Pancreas (tissue), 10 donors: ENCODE results near the gene CCL2. TPM values are rescaled to one million over a fixed set of nuclear protein-coding genes. Genes with fewer than 3 reads are reported as not detected.

Source experiments
- ATAC-seq, 4 donors: fragments of 200-7000 bp; cut with Tn5 transposase; one replicate each; pipeline versions ENCODE4 v1.8.0 to v1.9.1; 2020; ENCODE audit warnings: mild to moderate bottlenecking in 4 of 4, moderate library complexity in 4 of 4
- DNase-seq, 6 donors: peaks; one replicate each; pipeline ENCODE4 v3.0.0-alpha.2; 2020
- FAIRE-seq: peaks from 2 replicates; lab custom pipeline; 2012; peaks lifted over from hg19 to GRCh38; lab: Jason Lieb, UNC
- H3K27ac ChIP-seq, 4 donors: fragments of 200-600 bp; sonication (generic); 1 replicate in 3 of 4; 2 replicates in 1 of 4; pipeline versions ENCODE4 v1.5.0 to v1.8.0; 2020
- H3K27me3 ChIP-seq, 4 donors: fragments of 200-600 bp; one replicate each; pipeline ENCODE4 v1.8.0; 2021
- H3K36me3 ChIP-seq, 3 donors: fragments of 200-600 bp; sonication (generic) in 1 of 3; one replicate each; pipeline versions ENCODE4 v1.5.0 to v1.8.0; 2020 to 2021
- H3K4me1 ChIP-seq, 3 donors: fragments of 200-600 bp; one replicate each; pipeline ENCODE4 v1.8.0; 2021
- H3K4me3 ChIP-seq, 4 donors: fragments of 200-600 bp; sonication (generic) in 2 of 4; one replicate each; pipeline versions ENCODE4 v1.5.0 to v1.8.0; 2020 to 2021
- H3K9me3 ChIP-seq, 4 donors: fragments of 200-600 bp; one replicate each; pipeline ENCODE4 v1.8.0; 2021
- CTCF ChIP-seq, 4 donors: fragments of 200-600 bp; sonication (generic) in 3 of 4; IDR thresholded peaks; one replicate each; pipeline versions ENCODE4 v1.5.0 to v1.8.0; 2021; ENCODE audit warnings: antibody characterized with exemption in 4 of 4
- WGBS, 2 donors: extraction: QIAGEN DNeasy Blood & Tissue Kit; methylation state at CpG; one replicate each; pipeline ENCODE4 v1.1.7; 2013; 5-methylcytosine and 5-hydroxymethylcytosine counted together
- intact Hi-C, 3 donors: fragments of 100-400 bp; cut with DNase I; formaldehyde crosslinking; loops; one replicate each; pipeline versions ENCODE4 v1.11.1 to v1.14.2; 2022
- polyA plus RNA-seq, 2 donors: library from polyadenylated mRNA; stranded (reverse); fragments of 200-250 nt; gene quantifications; one replicate each; pipeline ENCODE4 v1.2.3, GENCODE V29; 2013
- total RNA-seq, 6 donors: library from RNA; stranded (reverse); fragmentation: NEBNext Ultra II Directional in 4 of 6; extraction: Animal tissue kit (Norgen Biotek cat#: 25700) in 4 of 6; gene quantifications; one replicate each; pipeline versions ENCODE4 v1.2.1 to v1.2.4, GENCODE V29; 2021 to 2023
- donor health status: healthy with polysubstance abuse.
- donor health status: DM: no; HTN: no; CAD: no; lungs with moderate emphysema.
- donor health status: DM: no; HTN: no; CAD: no.
- donor health status: control.
- donor health status: control.
- donor health status: Bipolar disorder and iron deficiency.
- donor health status: DM: yes; HTN: yes; CAD: no.
- donor health status: DM: no; HTN: no; CAD: no.
- donor health status: DM: no; HTN: no; CAD: no.
- donor health status: DM: yes; HTN: yes; CAD: no.

The CCL2 gene
- total and polyA plus RNA-seq, 8 donors, result 5.6 to 293 (median 75.5) TPM

- TF ChIP-seq CTCF (IDR thresholded peaks at IDR 0.05), result no peak
- no peaks in the 10 kb centered on the region for H3K9me3 ChIP-seq
- intact Hi-C loops, result no loop called here
- no peak overlapping the region for H3K4me3 ChIP-seq
- H3K4me1 ChIP-seq, result no peaks in the 10 kb centered on the region
- no peak for DNase-seq
- 92 to 95% methylated on average over 1 of the region's 1 CpG for WGBS, 2 donors
- H3K27me3 ChIP-seq, result no peaks in the 10 kb centered on the region
- FAIRE-seq, result no peak
- H3K27ac ChIP-seq, result no peak overlapping the region
- H3K36me3 ChIP-seq, result no peaks in the 10 kb centered on the region
- no peak for ATAC-seq
These were observed 36.3 kb upstream of the CCL2 start for GRCh38 chr17:34218748-34219147.

GRCh38 chr17:34219405-34219804 is 35.7 kb upstream of the CCL2 start:
- no peak for FAIRE-seq

GRCh38 chr17:34220045-34220751 is 34.9 kb upstream of the CCL2 start:
- ATAC-seq, result no peak

More at GRCh38 chr17:34219405-34219804, 35.7 kb upstream of the CCL2 start:
- H3K4me3 ChIP-seq, result no peak overlapping the region
- H3K36me3 ChIP-seq, result no peaks in the 10 kb centered on the region
- no peak for TF ChIP-seq CTCF (IDR thresholded peaks at IDR 0.05)
- no peak overlapping the region for H3K27ac ChIP-seq
- intact Hi-C loops, result no loop called here
- H3K4me1 ChIP-seq, result no peaks in the 10 kb centered on the region
- H3K9me3 ChIP-seq, result no peaks in the 10 kb centered on the region
- H3K27me3 ChIP-seq, result no peaks in the 10 kb centered on the region
- whole genome bisulfite sequencing, 2 donors, result 74 to 83% methylated on average over 2 of the region's 2 CpGs
- ATAC-seq (peak in 1 of 4 donors; percentile 31), DNase-seq (no peak)

GRCh38 chr17:34220752-34221395 is 34.2 kb upstream of the CCL2 start:
- FAIRE-seq, result no peak
- DNase-seq, result no peak
- intact Hi-C loops, result no loop called here
- 82% methylated on average over 5 of the region's 5 CpGs for WGBS, 2 donors
- Histone ChIP-seq H3K4me1 (no peaks in the 10 kb centered on the region), H3K9me3 (no peaks in the 10 kb centered on the region), H3K36me3 (no peaks in the 10 kb centered on the region), H3K27me3 (no peaks in the 10 kb centered on the region), H3K27ac (no peak overlapping the region), H3K4me3 (no peak overlapping the region)
- peak in 1 of 4 donors; percentile 23 for ATAC-seq
- TF ChIP-seq CTCF (IDR thresholded peaks at IDR 0.05), result no peak

More at GRCh38 chr17:34220045-34220751, 34.9 kb upstream of the CCL2 start:
- H3K4me3 ChIP-seq, result no peak overlapping the region
- H3K36me3 ChIP-seq, result no peaks in the 10 kb centered on the region
- no peaks in the 10 kb centered on the region for H3K4me1 ChIP-seq
- no peak for TF ChIP-seq CTCF (IDR thresholded peaks at IDR 0.05)
- no peaks in the 10 kb centered on the region for H3K9me3 ChIP-seq
- DNase-seq (no peak), FAIRE-seq (no peak)
- WGBS, 2 donors, result 75% methylated on average over 2 of the region's 2 CpGs
- H3K27me3 ChIP-seq, result no peaks in the 10 kb centered on the region
- H3K27ac ChIP-seq, result no peak overlapping the region
- intact Hi-C loops, result no loop called here

- H3K36me3 ChIP-seq, result no peaks in the 10 kb centered on the region
- no peak for FAIRE-seq
- no peaks in the 10 kb centered on the region for H3K9me3 ChIP-seq
- DNase-seq, result no peak
- intact Hi-C loops, result no loop called here
- no peaks in the 10 kb centered on the region for H3K4me1 ChIP-seq
- no peak overlapping the region for H3K27ac ChIP-seq
- no peaks in the 10 kb centered on the region for H3K27me3 ChIP-seq
- WGBS, 2 donors, result 69 to 71% methylated on average over 4 of the region's 4 CpGs
- H3K4me3 ChIP-seq, result no peak overlapping the region
- no peak for ATAC-seq
- TF ChIP-seq CTCF (IDR thresholded peaks at IDR 0.05), result no peak
These were observed 33.7 kb upstream of the CCL2 start for GRCh38 chr17:34221411-34221810.
